OCI-LY3 (cell line): ENCODE results near the gene PTPRT.

Experiments
- CTCF ChIP-seq: fragments of 200-600, 300-600 bp; sonication (generic); IDR thresholded peaks from 2 replicates; pipeline ENCODE4 v1.5.1; 2014; ENCODE audit warnings: antibody characterized with exemption, low read length, low read depth
- EZH2phosphoT487 ChIP-seq: fragments of 200-600 bp; shearing (Covaris generic); IDR thresholded peaks from 2 replicates; pipeline ENCODE4 v1.6.1; 2018; ENCODE audit warnings: antibody characterized with exemption, mixed run types, low read depth

- TF ChIP-seq CTCF, result no peak
- TF ChIP-seq EZH2phosphoT487, result no peak
Observed at GRCh38 chr20:42961771-42962170, 227.9 kb downstream of the PTPRT start.
